Testis (tissue), 3 donors: Measurements from ENCODE around the gene LNX1. TPM values are rescaled to one million over a fixed set of nuclear protein-coding genes. Genes with fewer than 3 reads are reported as not detected.

ENCODE experiments used
- DNase-seq: peaks from one replicate; pipeline ENCODE4 v3.0.0-alpha.2; 2019
- H3K27ac ChIP-seq, 2 donors: fragments of 200-600 bp; sonication (generic); one replicate each; pipeline ENCODE4 v1.5.1; 2019
- H3K27me3 ChIP-seq: fragments of 200-600 bp; sonication (generic); one replicate; pipeline ENCODE4 v1.5.1; 2019
- H3K36me3 ChIP-seq: fragments of 200-600 bp; sonication (generic); one replicate; pipeline ENCODE4 v1.5.1; 2017; ENCODE audit warnings: low read depth; ENCODE audit errors: missing control alignments
- H3K4me1 ChIP-seq: fragments of 200-600 bp; sonication (generic); one replicate; pipeline ENCODE4 v1.5.1; 2019
- H3K4me3 ChIP-seq, 2 donors: fragments of 200-600 bp; sonication (generic); one replicate each; pipeline ENCODE4 v1.5.1; 2017 to 2019
- H3K9me3 ChIP-seq: fragments of 200-600 bp; sonication (generic); one replicate; pipeline ENCODE4 v1.5.1; 2017
- POLR2A ChIP-seq: fragments of 450-650 bp; IDR thresholded peaks from one replicate; pipeline ENCODE4 v1.6.1; 2017; ENCODE audit warnings: antibody characterized with exemption, mild to moderate bottlenecking, moderate library complexity
- WGBS, 2 donors: methylation state at CpG; one replicate each; pipeline ENCODE4 v1.1.5; 2018; 5-methylcytosine and 5-hydroxymethylcytosine counted together
- intact Hi-C: fragments of 100-400 bp; cut with DNase I; formaldehyde crosslinking; loops from one replicate; pipeline ENCODE4 v1.15.1; 2023; ENCODE audit warnings: low total_unique reads
- polyA plus RNA-seq: library from polyadenylated mRNA; stranded (reverse); fragments of 350-450 nt; fragmentation: Illumina TruSeq; extraction: RNeasy Lipid Tissue Mini Kit (QIAGEN cat#74804); gene quantifications from one replicate; pipeline ENCODE4 v1.2.3, GENCODE V29; 2014; ENCODE audit warnings: low read depth, low replicate concordance; ENCODE audit not compliant: insufficient read depth
- total RNA-seq, 2 donors: library from RNA; depleted of rRNA; stranded (reverse); fragments of >200 nt; gene quantifications; one replicate each; pipeline ENCODE4 v1.2.3, GENCODE V29; 2016
- TF ChIP-seq, protein P1 (sequence below), 3 experiments: fragments of 450-650 bp in 2 of 3; fragments of 200-600 bp in 1 of 3; sonication (generic) in 1 of 3; IDR thresholded peaks; one replicate each; pipeline ENCODE4 v1.5.1; 2016 to 2019; ENCODE audit warnings: antibody characterized with exemption in 3 of 3, mild to moderate bottlenecking in 2 of 3, moderate library complexity in 1 of 3

The LNX1 gene
- total and polyA plus RNA-seq, 3 donors from 2014 or later = 4.3 to 8.3 (median 5.8) TPM

DNA sequence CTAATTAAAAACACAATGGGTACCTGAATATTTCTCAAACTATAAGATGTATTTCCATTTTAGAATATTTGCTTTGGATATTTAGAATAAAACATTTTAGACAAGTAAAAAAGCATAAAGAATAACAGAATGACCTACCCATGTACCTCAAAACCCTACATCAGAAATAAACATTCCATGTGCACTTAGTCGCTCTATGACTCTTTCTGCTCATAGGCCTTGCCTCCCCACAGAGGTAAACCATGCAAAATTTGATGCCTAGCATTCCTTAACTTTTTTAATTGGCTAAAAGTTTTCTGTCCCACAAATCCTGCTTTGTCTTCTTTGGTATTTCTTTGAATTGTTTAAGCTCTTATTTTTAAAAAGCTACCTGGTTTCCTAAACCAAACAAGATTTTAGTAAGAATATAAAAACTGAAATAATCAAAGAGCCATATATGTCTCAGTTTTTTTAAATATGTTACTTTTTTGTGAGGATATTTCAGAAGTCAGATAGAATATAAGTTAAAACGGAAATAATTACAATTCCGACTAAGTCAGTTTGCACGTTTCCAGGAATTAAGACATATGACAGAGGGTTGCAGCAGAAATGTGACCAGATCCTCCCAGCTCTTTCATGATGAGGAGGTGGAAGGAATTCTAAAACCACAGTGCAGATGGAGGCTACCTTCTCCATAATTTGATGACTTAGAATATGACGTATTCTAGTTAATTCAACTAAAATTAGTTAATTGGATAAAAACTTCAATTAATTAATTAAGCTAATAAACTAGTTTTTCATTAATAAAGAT lies 111.4 kb downstream of the LNX1 start:
- Histone ChIP-seq H3K27me3 (no peaks in the 10 kb centered on the region), H3K9me3 (no peaks in the 10 kb centered on the region), H3K27ac (no peak overlapping the region), H3K4me1 (peaks cover 4% of the 10 kb centered on the region), H3K36me3 (no peaks in the 10 kb centered on the region), H3K4me3 (no peak overlapping the region)
- DNase-seq = no peak
- 88 to 94% methylated on average over 5 of the region's 5 CpGs for WGBS, 2 donors
- intact Hi-C loops = no loop called here
- TF ChIP-seq, protein P1, sequence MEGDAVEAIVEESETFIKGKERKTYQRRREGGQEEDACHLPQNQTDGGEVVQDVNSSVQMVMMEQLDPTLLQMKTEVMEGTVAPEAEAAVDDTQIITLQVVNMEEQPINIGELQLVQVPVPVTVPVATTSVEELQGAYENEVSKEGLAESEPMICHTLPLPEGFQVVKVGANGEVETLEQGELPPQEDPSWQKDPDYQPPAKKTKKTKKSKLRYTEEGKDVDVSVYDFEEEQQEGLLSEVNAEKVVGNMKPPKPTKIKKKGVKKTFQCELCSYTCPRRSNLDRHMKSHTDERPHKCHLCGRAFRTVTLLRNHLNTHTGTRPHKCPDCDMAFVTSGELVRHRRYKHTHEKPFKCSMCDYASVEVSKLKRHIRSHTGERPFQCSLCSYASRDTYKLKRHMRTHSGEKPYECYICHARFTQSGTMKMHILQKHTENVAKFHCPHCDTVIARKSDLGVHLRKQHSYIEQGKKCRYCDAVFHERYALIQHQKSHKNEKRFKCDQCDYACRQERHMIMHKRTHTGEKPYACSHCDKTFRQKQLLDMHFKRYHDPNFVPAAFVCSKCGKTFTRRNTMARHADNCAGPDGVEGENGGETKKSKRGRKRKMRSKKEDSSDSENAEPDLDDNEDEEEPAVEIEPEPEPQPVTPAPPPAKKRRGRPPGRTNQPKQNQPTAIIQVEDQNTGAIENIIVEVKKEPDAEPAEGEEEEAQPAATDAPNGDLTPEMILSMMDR (IDR thresholded peaks at IDR 0.05) = no peak
- TF ChIP-seq POLR2A = no peak

GRCh38 chr4:53478671-53479456 lies 112.4 kb downstream of the LNX1 start:
- no peak for TF ChIP-seq POLR2A
- TF ChIP-seq, protein P1 (IDR thresholded peaks at IDR 0.05) = no peak
- no peaks in the 10 kb centered on the region for H3K9me3 ChIP-seq
- WGBS, 2 donors = 93 to 95% methylated on average over 4 of the region's 4 CpGs
- no peak overlapping the region for H3K27ac ChIP-seq
- DNase-seq = no peak
- no peaks in the 10 kb centered on the region for H3K36me3 ChIP-seq
- H3K27me3 ChIP-seq = no peaks in the 10 kb centered on the region
- no peak overlapping the region for H3K4me3 ChIP-seq
- H3K4me1 ChIP-seq = no peaks in the 10 kb centered on the region
- intact Hi-C loops = no loop called here

GRCh38 chr4:53477636-53478035 lies 113.7 kb downstream of the LNX1 start:
- no peak overlapping the region for H3K27ac ChIP-seq
- H3K4me3 ChIP-seq = no peak overlapping the region
- no peaks in the 10 kb centered on the region for H3K9me3 ChIP-seq
- 56 to 62% methylated on average over 1 of the region's 1 CpG for WGBS, 2 donors
- intact Hi-C loops = no loop called here
- no peaks in the 10 kb centered on the region for H3K4me1 ChIP-seq
- no peaks in the 10 kb centered on the region for H3K27me3 ChIP-seq
- H3K36me3 ChIP-seq = no peaks in the 10 kb centered on the region
- TF ChIP-seq, protein P1 (IDR thresholded peaks at IDR 0.05) = no peak
- no peak for TF ChIP-seq POLR2A
- no peak for DNase-seq

DNA sequence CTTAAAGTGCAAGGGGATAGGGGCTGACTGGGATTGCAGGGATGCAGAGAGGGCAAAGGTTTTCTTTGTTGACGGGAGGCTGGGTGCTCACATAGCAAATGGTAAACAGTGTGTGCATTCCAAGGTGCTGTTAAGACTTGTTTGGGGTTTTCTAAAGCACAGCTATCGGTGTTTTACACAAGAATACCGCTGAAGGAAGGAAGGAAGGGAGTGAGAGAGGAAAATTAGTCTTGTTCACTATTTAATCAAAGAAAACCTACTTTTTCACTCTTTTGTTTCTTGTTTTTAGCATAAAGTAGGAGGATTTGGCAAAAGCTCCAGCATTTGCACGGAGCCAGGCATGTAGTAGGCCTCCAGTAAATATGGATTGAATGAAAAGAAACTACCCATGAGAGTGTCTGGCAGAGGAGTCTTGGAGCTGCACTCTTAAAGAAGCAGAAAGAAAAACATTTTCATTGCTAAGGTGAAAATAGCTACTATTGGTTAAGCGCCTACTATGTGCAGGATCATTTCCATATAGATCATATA lies 114.2 kb downstream of the LNX1 start:
- Histone ChIP-seq H3K27me3 (no peaks in the 10 kb centered on the region), H3K9me3 (no peaks in the 10 kb centered on the region), H3K4me3 (no peak overlapping the region), H3K36me3 (no peaks in the 10 kb centered on the region), H3K27ac (no peak overlapping the region), H3K4me1 (no peaks in the 10 kb centered on the region)
- DNase-seq = no peak
- intact Hi-C loops = no loop called here
- 63 to 75% methylated on average over 5 of the region's 5 CpGs for WGBS, 2 donors
- TF ChIP-seq, protein P1 (IDR thresholded peaks at IDR 0.05) = no peak
- no peak for TF ChIP-seq POLR2A
